SH-SY5Y (cell line): ENCODE data around the gene NACC1.

ENCODE experiments used
- GATA2 ChIP-seq: IDR thresholded peaks from 2 replicates; pipeline ENCODE4 v1.6.1; 2011; ENCODE audit warnings: mild to moderate bottlenecking, low read depth, low read length
- GATA3 ChIP-seq: IDR thresholded peaks from 2 replicates; pipeline ENCODE4 v1.6.1; 2011; ENCODE audit warnings: low read depth, mild to moderate bottlenecking, low read length, moderate library complexity

DNA sequence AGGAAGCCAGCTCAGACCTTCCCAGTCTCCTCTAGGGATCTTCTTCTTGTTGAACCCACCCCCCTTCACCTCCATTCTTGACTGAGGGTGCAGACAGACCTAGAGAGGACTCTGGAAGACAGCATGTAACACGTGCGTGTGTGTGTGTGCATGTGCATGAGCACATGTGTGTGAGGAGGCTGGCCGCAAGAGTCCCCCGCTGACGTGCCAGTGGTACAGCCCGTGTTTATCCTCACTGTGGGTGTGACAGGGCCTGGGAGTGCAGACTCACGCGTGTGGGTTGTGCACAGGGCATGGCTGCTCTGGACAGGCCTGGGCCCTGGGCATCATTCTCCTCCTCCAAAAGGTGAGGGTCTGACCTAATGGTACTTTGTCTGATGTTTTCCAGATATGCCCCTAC is 41.7 kb upstream of the NACC1 start:
- no peak for TF ChIP-seq GATA3
- no peak for TF ChIP-seq GATA2
